SW480 (cell line): Measurements from ENCODE around the gene PRPSAP1.

Experiments used
- DNase-seq: peaks from one replicate; pipeline ENCODE4 v3.0.0-alpha.2; 2016; ENCODE audit warnings: low spot score

PRPSAP1 gene

GRCh38 chr17:76353599-76354316, at the start of gene PRPSAP1:
TSS of gene PRPSAP1 (minus strand) at chr17:76353916. CDS start at chr17:76353703, 213 bp downstream.
- peak; percentile 88 for DNase-seq

GRCh38 chr17:76402711-76403110, 49.0 kb upstream of the PRPSAP1 start:
- no peak for DNase-seq

- no peak for DNase-seq
Observed at GRCh38 chr17:76399175-76400172, 45.8 kb upstream of the PRPSAP1 start.

GRCh38 chr17:76398523-76399174, 44.9 kb upstream of the PRPSAP1 start:
- DNase-seq: peak; percentile 67

- DNase-seq: peak; percentile 64
Observed at GRCh38 chr17:76397687-76398522, 44.2 kb upstream of the PRPSAP1 start.

GRCh38 chr17:76397184-76397583, 43.5 kb upstream of the PRPSAP1 start:
- DNase-seq: no peak

DNA sequence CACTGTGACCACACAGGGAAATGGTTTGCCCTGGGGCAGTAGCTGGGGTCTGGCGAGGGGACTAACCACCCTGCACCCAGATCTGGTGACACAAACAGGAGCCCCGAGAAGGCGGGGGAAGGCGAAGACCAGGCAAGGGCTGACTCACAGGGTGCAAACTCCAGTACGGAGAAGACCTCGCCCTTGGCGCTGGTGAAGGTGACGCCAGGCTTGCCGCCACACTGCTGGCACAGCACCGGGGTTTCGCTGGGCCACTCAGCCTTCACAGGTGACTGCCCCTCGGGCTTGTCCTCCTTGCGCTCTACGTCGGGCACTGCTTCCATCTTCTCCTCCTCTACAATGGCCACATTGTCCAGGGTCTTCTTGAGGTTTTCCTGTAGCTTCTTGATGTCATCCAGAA, 42.3 kb upstream of the PRPSAP1 start:
- DNase-seq: no peak

- DNase-seq: no peak
Observed at GRCh38 chr17:76394166-76394565, 40.5 kb upstream of the PRPSAP1 start.

DNA sequence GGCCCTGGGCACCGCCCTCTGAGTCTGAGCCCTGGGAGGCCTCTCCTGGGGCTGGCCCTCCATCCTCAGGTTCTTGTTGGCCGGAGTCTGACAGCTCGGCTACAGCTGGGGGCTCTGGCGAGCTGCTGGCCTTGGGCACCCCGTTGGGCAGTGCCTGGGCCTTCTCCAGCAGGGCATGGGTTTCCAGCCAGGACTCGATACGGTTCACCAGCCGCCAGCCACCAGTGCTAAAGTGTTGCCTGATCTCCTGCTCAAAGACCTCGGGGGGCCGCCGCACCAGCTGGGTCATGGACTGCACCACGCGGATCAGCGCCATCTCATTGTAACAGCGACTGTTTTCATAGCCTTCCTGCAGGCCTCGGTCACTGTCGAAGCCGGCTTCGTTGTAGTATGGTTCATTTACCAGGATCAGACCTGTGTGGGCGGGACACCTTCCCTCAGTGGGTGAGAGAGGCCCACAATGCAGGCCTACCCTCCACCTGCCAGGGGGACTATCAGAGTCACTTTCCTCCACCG, 37.5 kb upstream of the PRPSAP1 start:
- DNase-seq: no peak

GRCh38 chr17:76390003-76390421, 36.3 kb upstream of the PRPSAP1 start:
- DNase-seq: no peak

- DNase-seq: no peak
Observed at GRCh38 chr17:76388966-76389888, 35.5 kb upstream of the PRPSAP1 start.

DNA sequence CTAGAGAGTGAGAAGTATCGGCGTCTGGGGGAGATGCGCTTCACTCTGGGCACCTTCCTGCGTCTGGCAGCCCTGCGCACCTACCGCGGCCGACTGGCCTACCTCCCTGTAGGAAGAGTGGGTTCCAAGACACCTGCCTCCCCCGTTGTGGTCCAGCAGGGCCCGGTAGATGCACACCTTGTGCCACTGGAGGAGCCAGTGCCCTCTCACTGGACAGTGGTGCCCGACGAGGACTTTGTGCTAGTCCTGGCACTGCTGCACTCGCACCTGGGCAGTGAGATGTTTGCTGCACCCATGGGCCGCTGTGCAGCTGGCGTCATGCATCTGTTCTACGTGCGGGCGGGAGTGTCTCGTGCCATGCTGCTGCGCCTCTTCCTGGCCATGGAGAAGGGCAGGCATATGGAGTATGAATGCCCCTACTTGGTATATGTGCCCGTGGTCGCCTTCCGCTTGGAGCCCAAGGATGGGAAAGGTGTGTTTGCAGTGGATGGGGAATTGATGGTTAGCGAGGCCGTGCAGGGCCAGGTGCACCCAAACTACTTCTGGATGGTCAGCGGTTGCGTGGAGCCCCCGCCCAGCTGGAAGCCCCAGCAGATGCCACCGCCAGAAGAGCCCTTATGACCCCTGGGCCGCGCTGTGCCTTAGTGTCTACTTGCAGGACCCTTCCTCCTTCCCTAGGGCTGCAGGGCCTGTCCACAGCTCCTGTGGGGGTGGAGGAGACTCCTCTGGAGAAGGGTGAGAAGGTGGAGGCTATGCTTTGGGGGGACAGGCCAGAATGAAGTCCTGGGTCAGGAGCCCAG, 33.5 kb upstream of the PRPSAP1 start:
- no peak for DNase-seq

DNA sequence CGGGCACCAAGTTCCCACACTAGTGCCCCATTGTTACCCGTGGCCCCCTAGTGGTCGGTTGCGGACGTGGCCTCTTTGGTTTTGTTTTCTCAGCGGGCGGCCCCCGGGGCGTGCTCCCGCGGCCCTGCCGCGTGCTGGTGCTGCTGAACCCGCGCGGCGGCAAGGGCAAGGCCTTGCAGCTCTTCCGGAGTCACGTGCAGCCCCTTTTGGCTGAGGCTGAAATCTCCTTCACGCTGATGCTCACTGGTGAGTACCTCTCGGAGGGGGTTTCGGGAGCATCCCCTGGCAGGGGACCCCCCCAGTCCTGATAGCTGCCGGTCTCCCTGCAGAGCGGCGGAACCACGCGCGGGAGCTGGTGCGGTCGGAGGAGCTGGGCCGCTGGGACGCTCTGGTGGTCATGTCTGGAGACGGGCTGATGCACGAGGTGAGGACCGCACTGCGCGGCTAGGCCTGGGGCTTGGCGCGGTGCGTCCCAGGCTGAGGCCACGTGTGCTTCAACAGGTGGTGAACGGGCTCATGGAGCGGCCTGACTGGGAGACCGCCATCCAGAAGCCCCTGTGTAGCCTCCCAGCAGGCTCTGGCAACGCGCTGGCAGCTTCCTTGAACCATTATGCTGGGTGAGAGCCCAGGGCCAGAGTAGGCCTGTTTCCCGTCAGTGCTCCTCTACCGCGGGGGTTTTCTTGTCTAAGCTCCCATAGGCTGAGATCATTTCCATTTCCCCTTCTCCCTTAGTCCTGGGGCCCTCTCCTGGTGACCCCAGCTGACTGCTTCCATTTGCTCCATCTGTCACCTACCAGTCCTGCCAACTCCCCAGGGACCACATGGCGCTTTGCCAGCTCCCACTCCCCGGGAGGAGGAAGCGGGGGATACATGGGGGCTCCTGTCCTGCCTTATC, 32.4 kb upstream of the PRPSAP1 start:
- peak; percentile 66 for DNase-seq

- peak; percentile 38 for DNase-seq
Observed at GRCh38 chr17:76384987-76385891, 31.5 kb upstream of the PRPSAP1 start.

- DNase-seq: peak; percentile 54
Observed at GRCh38 chr17:76384222-76384986, 30.7 kb upstream of the PRPSAP1 start, which contains the start of gene SPHK1. TSS of gene SPHK1 (plus strand) at chr17:76384609. CDS start at chr17:76385645, 1,036 bp downstream.

- peak; percentile 42 for DNase-seq
Observed at GRCh38 chr17:76383546-76384221, 30.0 kb upstream of the PRPSAP1 start.
